Measurements from ENCODE around the gene ZNF10.

ZNF10 gene

DNA sequence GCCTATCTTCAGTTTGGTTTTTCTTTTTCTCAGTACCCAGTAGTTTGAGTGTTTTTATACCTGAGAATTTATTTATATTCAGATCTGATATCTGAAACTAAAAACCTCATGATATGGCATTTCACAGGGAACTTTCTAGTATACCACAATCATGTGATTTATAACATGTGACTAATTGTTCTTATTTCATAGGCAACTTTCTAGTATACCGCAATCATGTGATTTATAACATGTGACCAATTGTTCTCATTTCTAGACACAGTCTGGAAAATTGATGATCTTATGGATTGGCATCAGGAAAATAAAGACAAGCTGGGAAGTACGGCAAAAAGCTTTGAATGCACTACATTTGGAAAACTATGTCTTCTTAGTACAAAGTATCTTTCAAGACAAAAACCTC lies 71.5 kb downstream of the ZNF10 start:
- DNase-seq (ENCODE audit: low read depth, low spot score) = no peak

DNA sequence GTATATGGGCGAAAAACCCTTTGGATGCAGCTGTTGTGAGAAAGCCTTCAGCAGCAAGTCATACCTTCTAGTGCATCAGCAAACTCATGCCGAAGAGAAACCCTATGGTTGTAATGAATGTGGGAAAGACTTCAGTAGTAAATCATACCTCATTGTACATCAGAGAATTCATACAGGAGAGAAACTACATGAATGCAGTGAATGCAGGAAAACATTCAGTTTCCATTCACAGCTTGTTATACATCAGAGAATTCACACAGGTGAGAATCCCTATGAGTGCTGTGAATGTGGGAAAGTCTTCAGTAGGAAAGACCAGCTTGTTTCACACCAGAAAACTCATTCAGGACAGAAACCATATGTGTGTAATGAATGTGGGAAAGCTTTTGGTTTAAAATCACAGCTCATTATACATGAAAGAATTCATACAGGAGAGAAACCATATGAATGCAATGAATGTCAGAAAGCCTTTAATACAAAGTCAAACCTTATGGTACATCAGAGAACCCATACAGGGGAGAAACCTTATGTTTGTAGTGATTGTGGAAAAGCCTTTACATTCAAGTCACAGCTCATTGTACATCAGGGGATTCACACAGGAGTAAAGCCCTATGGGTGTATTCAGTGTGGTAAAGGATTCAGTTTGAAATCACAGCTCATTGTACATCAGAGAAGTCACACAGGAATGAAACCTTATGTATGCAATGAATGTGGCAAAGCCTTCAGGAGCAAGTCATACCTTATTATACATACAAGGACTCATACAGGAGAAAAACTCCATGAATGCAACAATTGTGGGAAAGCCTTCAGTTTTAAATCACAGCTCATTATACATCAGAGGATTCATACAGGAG lies 72.3 kb downstream of the ZNF10 start:
- DNase-seq (ENCODE audit: low read depth, low spot score) = no peak

DNA sequence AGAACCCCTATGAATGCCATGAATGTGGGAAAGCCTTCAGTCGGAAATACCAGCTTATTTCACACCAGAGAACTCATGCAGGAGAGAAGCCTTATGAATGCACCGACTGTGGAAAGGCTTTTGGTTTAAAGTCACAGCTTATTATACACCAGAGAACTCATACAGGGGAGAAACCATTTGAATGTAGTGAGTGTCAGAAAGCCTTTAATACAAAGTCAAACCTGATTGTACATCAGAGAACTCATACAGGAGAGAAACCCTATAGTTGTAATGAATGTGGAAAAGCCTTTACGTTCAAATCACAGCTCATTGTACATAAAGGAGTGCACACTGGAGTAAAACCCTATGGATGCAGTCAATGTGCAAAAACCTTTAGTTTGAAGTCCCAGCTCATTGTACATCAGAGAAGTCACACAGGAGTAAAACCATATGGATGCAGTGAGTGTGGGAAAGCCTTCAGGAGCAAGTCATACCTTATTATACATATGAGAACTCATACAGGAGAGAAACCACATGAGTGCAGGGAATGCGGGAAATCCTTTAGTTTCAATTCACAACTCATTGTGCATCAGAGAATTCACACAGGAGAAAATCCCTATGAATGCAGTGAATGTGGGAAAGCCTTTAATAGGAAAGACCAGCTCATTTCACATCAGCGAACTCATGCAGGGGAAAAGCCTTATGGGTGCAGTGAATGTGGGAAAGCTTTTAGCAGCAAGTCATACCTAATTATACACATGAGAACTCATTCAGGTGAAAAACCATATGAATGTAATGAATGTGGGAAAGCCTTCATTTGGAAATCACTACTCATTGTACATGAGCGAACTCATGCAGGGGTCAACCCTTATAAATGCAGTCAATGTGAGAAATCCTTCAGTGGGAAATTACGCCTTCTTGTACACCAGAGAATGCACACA lies 73.2 kb downstream of the ZNF10 start:
- DNase-seq (ENCODE audit: low read depth, low spot score) = no peak

DNA sequence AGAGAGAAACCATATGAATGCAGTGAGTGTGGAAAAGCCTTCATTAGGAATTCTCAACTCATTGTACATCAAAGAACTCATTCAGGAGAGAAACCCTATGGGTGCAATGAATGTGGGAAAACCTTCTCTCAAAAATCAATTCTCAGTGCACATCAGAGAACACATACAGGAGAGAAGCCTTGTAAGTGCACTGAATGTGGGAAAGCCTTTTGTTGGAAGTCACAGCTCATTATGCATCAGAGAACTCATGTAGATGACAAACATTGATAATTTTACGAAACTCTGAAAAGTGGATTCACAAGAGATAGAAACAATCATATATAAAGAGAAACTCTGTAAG lies 73.8 kb downstream of the ZNF10 start:
- no peak for DNase-seq (ENCODE audit: low read depth, low spot score)

DNA sequence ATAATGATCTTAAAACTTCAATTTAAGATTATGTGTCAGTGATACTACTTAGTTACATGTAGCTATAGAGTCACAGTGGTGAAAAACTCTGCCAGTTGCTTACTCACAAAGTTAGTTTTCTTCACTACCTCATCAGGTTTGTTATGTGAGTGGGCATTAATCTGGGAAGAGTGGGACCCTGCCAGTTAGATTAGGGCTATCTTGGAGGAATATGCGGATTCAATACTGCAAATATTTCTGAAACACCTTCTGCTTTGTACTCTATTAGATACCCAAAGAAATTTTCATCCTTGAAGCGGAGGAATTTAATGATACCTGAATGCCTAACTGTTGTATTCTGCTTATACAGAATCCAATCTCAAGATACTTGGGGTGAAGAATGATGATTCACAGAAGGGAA lies 76.0 kb downstream of the ZNF10 start:
- DNase-seq (ENCODE audit: low read depth, low spot score) = no peak

All from brain pericyte (primary cell).